Stimulated activated CD4-positive, alpha-beta T cell treated with anti-CD3 and anti-CD28 coated beads, TNF-alpha, amount 100 ng/mL, for 4 hours (primary cell): ENCODE measurements around the gene CENPP.
A peak's percentile ranks its signal among the peaks of the same experiment; 100 is the strongest.
"Not testable (repeated sequence)": the region's sequence is repeated elsewhere in the genome, so short reads cannot be mapped to it uniquely, and the experiment has no call there.

Source experiments
- DNase-seq, 3 experiments: peaks; one replicate each; pipeline ENCODE4 v3.0.0-alpha.2; 2020; ENCODE audit warnings: low read depth in 3 of 3

The CENPP gene

DNA sequence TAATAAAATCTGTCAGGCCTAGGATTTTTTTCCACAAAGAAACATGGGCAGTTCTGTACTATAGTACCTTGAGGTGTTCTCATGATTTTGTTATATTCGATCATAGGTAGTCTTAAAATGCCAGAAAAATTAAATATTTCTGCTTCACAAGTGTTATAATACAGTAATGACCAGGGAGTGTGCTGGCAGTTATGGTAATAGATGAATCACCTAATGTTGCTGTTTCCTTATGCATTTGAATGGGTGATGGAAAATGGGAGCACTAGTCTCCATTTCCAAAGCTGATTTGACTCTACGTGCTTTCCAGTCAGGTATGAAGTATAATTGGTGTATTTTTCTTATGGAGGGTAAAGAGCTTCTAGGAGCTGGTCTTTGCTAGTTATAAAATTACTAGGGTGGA, 54.9 kb downstream of the CENPP start:
- no peak for DNase-seq

DNA sequence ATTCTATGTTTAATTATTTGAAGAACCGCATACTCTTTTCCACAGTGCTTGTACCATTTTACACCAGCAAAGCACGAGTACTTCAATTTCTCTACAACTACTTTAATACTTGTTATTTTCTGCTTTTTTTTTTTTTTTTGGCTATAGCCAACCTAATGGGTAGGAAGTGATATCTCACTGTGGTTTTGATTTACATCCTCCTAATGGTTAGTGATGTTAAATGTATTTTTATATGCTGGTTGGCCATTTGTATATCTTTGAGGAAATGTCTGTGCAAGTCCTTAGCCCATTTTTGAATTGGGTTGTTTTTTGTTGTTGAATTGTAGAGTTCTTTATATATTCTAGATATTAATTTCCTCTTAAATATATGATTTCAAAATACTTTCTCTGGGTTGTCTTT, 56.0 kb downstream of the CENPP start:
- DNase-seq: no peak

DNA sequence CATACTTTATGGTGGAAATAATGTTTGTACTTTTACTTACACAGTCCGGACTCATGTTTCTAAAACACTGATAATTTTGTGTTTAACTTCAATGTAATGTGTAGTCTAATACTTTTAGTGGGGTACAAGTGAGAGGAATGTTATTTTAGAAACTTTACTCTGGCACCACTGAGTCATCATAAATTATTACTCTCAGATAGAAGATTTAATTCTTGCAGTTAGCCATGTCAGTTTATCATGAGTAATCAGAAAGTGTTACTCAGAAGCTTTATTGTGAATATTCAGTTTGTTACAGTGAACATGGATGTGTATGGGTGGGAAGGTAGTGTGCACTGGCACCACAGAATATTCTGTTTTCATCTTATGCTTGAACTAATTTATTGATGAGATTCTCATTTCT, 58.6 kb downstream of the CENPP start:
- no peak for DNase-seq

DNA sequence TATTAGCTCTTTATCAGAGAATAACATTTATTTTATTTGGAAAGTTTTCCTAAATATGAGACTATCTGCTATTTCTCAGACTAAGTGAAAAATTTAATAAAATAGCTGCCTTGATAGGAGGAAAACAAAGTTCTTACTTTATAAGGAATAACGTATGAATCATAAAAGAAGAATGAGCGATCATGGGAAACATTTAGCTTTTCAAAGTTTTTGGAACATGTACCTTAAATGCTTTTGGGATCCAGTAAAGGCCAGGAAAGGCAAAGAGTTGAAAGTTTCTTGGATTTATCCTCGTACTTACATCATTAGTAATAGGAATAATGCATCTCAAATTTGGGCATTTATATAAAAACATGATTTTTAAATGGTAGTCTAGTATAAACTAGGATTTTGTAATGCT, 59.2 kb downstream of the CENPP start:
- DNase-seq: no peak

DNA sequence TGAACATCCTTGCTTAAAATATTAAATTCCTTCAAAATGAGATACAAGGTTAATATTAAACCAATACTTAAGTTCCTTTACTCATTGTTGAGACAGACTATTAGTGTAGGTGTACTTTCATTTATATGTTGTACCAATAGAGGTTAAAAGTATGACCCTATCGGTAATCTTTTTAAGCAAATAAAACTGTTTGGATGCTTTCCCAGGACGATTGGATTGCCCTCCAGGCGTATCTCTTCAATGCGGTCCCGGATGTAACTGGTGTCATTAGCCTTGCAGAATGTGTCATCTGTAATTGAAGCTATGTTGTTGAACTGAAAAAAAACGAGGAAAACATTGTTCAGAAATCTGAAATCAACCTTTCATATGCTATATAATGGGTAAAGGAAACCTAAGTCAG, 59.7 kb downstream of the CENPP start:
- DNase-seq: no peak

DNA sequence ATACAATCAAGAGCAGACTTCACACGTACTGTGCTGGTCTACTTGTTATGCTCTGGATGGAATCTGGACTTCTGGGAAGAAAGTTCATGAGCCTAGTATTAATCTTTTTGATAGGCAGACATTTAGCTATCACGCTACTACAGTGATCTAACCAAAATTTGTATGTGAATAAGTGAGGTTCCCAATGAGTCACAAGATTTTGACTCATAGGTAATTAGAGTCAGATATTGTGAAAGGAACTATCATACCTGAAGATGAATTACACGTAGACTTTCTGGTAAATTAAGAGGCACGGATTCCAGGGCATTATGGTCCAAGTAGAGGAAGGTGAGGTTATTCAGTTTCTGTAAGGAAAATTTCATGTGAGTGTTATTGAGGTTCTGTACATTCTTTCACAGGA, 60.2 kb downstream of the CENPP start:
- no peak for DNase-seq

DNA sequence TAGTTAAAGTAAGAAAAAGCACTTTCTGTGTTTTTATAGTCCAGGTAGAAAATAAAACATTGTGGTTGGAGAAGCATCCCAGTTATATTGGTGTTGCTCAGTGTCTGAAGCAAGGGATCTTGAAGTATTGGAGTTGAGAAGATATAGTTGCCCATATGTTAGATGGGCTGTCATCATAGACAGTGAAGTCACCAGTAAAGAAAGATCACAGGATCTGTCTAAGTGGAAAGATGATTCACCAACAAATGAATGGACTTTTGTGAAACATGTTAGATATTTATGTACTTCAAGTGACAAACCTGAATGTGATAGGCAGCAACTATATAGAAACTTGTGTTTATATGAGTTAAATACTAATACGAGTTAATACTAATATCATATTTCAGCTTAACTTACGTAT, 66.9 kb downstream of the CENPP start:
- DNase-seq: no peak

DNA sequence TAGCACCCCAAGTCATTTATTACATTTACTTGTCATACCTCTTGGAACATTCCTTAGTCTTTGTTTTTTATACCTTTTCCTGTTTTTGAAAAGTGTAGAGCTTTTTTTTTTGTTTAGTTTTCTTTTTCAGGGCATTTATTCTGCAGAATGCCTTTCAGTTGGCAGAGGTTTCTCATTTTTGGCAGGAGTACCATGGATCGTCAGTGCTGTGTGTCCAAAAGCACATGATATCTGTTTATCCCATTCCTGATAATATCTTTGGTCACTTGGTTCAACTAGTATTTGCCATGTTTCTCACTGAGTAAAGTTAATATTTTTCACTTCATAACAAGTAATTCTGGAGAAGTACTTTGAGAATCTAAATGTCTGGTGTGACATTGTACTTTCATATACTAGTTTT, 67.9 kb downstream of the CENPP start:
- no peak for DNase-seq

DNA sequence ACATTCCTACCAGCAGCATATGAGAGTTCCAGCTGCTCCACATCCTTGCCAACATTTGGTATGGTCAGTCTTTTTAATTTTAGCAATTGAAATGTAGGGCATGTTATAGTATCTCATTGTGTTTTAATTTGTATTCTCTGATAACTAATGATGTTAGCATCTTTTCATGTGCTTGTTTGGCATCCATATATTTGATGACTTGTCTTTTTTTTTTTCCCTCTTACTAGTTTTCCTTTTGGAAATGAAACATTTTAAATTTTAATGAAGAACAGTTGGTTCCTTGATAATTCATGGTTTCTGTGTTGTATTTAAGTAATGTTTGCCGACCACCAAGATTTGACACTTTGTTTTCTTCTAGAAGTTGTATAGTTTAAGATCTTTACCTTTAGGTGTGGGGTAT, 69.9 kb downstream of the CENPP start:
- DNase-seq: no peak

DNA sequence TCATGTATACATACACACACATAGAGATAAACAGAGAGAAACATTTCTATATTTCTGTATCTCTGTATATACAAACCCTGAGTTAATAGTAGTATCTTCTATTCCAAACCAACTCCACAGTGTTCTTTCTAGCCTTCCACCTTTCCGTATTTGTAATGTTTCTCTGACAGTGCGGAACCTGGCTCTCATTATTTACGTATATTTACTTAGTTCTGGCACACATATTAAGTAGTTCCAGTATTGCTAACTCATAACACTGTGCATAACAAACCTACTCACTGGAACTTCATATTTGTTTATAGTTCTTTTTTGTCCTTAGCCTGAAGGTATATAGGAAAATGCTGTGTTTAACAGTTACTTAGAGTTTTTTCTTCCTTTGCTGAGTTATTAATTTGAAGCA, 72.1 kb downstream of the CENPP start:
- DNase-seq: no peak

DNA sequence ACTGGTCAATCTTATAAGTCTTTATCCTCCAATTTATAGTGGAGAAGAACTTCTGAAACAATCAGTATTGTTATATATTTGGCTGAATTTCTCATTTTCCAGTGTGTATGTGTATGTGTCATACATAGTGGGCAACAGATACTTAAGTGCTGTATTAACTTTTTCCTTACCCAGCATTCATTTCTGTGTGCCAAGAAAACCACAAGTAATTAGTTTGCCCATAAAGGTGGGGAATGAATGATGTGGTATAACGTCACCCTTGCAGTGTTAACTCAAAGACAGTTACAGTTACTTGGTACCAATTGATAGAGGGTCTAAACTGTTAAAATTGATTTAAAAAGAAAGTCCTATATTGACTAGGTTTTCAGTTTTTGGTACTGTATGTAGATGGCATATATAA, 76.6 kb downstream of the CENPP start:
- DNase-seq: no peak

DNA sequence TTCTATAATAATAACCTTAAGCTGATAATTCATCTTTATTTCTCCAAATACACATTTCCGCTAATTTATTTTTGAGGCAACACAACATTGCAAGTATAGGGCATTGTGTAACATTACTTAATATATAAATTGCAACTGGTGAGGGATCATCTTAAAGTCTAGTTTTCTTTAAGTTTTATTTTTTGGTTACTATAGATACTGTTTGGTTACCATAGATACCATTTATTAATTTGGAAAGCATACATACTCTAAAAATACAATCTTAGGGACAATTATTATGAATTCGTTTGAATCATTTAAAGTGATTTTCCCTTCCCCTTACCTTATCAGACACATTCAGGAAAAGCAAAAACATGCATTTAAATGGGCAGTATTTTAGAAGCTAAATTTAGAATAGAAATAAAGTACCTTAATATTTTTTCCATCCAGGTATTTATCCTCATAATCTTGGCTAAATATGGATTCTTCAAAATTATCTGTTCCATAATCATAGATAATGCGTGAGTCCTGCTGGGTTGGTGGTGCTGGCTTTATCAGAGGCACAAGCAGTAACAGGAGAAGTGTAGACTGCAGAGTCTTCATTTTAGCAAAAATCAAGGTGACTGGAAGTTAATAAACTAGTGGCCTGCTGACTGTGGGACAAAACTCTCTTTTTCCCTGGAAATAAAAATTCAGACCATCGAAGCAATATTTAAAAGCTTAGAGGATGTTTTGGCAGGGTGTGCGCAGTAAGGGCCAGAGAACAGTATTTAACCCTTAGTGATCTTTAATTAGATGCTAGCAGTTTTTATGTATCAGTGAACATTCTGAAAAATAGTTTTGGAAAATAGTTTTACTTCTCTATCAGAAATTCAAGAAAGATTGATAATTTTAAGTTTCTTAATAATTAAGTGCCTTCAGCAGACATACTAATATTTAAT, 77.3 kb downstream of the CENPP start:
- no peak for DNase-seq

DNA sequence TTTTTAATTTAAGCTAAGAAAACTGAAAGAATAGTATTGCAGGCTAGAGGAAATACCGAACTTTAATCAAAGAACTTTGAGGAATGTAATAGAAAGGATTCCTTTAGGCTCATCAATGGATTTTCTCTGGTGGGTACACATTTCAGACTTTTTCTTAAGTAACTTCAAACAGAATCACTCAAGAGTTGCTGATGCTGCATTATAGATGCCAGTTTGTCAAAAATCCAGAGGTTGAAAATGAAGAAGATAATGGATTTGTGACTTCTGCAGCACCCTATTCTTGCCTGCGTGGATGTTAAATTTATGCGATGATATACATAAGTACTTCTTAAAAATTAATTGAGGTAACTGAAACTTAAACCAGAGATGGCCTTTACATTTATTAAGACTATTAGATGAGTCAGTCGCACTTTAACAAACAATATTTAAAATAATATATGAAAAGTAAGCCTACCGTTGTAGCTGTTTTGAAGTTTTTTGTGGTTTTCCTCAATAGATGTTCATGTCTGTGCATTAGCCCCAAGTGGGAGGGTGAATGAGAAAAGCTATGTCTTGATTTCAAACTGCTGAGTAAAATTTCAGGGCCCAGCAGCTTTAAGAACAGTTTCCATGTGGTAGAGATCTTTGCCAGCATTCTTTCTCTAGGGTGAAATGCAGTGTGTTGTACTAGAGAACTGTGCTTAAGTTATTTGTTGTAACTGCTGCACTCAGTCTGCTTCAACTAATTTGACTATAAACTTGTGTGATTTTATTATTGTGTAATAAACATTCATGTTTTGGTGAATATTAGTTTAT, 78.5 kb downstream of the CENPP start, which contains the start of gene OGN:
OGN (minus strand) TSS at position 537 of the 795 bp plus-strand sequence. CDS start 1,171 bp downstream, outside the sequence.
- no peak for DNase-seq

DNA sequence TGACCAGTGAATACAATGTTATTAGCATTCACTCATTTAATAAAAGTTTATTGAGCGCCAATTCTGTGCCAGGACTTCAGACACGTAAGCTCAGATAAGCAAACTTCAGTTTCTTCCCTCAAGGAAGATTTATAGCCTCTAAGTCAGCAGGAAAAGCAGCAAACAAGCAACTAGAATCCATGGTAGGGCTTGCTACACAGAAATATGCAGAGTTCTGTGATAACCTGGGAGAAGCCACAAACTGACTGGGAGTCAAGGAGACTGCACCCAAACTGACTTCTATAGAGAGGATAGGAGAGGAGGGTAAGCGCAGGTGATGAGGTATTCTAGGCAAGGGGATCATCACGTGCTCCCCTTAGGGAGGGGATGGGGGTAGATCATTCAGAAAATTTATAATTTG, 80.1 kb downstream of the CENPP start:
- DNase-seq: no peak

DNA sequence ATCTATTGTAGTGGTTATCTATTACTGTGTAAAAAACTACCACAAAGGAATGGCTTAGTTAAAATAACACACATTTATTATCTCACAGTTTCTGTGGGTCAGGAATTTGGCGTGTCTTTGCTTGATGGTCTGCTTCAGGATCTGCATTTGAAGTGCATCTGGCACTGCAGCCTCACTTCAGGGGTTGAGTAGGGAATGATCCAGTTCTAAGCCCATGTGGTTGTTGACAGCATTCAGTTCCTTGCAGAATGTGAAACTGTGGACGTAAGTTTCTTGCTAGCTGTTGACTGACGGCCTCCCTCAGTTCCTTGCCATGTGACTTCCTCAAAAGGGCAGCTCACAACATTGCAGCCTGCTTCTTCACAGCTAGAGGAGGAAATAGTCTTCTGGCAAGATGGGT, 80.7 kb downstream of the CENPP start:
- DNase-seq: peak in 1 of 3 experiments; percentile 4

DNA sequence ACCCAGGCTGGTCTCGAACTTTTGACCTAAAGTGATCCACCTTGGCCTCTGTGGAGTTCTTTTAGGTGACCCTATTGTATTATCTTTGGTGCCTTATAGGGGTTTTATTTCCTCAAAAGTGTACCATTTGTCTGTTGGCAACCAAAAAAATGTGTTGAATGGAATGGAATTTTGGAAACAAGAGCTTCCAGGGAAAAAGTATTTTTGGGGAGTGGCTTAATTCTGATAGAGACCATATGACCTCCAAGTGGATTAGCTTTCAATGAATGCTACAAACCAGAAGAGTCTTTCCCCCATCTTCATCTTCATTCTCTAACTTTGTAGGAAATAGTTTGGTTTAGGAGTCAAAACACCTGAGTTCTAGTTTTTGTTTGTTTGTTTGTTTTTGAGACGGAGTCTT, 82.1 kb downstream of the CENPP start:
- DNase-seq: no peak

DNA sequence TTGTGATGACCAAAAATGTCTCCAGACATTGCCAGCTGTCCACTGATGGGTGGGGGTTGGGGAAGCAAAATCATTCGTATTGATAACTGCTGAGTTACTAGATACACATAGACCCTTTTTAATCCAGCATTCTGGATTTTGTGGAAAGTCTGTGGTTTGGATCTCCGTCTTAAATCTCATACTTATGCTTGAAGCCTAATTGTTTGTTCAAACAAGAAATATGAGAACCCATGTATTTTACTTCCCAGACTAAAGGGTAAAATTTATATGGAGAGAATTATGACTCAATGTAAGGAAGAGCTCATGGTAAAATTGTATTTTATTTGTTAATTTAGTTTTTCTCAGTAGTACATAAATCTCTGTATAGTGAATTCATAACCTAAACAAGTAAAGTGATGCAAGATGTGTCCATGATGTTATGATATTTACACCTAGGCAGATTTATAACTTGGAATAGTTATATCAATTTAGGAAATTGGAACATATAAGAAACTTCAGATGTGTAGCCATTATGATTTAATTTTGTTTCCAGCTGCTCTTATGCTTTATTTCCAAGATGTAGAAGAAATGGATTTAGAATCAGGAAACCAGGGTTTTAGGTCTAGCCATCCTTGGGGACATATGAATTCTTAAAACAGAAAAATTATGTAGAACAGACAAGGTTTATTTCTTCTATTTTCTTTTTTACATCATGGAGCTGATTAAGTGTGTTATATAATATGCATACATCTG, 83.2 kb downstream of the CENPP start:
- DNase-seq: no peak

DNA sequence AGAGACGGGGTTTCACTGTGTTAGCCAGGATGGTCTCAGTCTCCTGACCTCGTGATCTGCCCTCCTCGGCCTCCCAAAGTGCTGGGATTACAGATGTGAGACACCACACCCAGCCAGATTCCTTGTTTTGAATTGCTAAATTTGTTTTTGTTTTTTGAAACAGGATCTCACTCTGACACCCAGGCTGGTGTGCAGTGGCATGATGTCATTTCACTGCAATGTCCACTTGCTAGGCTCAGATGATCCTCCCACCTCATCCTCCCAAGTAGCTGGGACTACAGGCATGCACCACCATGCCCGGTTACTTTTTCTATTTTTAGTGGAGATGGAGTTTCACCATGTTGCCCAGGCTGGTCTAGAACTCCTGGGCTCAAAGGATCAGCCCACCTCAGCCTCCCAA, 85.4 kb downstream of the CENPP start:
- not testable (repeated sequence) for DNase-seq

DNA sequence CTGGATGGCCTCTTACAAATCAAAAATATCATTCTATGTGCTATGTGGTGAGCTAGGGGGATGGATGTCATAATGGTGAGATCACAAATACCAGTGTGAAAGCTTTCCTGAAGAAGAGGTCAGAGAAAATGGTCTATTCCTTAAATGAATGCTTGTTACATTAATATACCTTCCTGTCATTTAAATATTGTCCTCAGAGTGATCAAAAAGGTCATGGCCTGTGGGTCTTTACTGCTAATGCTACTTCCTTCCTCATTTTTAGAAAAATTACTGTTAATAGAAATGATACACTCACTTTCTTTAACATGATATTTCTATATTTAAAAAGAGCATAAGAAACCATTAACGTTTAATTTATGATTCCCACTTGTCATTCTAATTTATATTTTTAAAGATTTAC, 88.8 kb downstream of the CENPP start:
- DNase-seq: no peak

DNA sequence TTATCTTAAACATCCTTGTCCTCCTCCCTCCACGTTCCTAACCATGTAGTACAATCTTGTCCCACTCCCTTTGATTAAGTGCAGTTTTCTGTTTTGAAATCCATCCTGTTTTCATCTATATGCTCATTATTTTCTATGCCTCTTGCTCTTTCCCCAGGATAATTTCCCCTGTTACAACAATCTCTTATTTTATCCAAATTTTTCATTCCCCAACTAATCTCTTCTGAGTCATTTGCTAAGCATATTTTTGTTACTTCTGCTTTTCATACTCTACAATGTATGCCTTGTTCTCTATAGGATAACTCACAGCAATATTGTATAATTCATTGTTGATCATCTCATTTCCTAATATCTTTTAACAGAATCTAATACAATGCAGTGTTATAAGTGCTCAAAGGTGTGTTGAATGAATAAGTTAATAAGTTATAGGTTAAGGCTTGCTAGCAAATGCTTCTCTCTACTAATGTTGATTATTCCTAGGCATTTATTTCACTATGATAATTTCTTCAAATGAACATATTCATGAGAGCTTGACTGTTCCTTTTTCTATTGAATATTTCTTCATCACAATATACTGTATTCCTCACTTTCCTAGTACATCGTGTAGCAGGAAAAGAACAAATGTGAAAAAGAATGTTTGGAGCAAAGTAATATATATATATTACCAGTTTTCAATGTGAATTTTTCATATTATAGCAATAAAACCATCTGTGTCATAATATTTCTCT, 97.0 kb downstream of the CENPP start:
- no peak for DNase-seq

DNA sequence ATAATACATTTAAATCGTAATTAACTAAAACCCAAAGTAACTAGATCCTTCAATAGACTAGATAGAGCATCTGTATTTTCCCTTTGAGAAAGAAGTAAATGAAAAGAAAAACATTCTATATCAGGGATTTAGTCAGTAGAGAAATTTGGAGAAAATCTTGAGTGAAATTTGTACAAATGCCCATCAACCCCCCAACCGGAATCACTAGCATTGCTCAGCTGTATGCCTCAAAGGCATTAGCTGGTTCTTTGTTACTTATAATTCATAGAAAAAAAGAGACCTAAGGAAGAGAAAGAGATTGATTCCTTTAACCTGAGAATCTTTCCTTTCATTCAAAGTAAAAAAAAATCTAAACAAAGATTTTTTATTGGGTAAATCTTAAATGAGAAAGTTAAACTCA, 97.9 kb downstream of the CENPP start:
- DNase-seq: no peak

DNA sequence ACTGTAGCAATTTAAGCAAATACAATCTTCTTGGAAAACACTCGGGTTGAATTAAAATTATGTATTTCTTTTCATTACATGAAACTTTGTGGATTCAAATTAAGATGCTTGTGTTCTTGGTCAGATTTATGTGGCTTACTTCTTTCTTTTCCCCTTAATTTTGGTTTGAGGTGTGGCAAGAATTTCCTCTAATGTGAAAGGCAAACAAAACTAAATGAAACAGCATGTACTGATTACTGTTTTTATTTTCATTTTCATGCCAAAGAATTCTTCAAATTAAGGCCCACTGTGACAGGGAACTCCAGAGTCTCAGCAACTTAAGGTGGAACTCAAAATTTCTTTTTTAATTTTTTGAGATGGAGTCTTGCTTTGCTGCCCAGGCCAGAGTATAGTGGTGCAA, 98.6 kb downstream of the CENPP start, which contains the start of gene OMD:
OMD (minus strand) TSS at position 132 of the 400 bp plus-strand sequence. CDS start 6,913 bp downstream, outside the sequence.
- no peak for DNase-seq
